HG03103 (cell line): ENCODE measurements around the gene TXNDC5.
A peak's percentile ranks its signal among the peaks of the same experiment; 100 is the strongest.
"Not testable (repeated sequence)": the region's sequence is repeated elsewhere in the genome, so short reads cannot be mapped to it uniquely, and the experiment has no call there.

ENCODE experiments used
- ATAC-seq: cut with Tn5 transposase; IDR thresholded peaks from one replicate; pipeline ENCODE4 v1.9.1; 2021; ENCODE audit warnings: low read depth; ENCODE audit not compliant: unreplicated experiment

Gene TXNDC5

GRCh38 chr6:7914991-7915789, 4.6 kb upstream of the TXNDC5 start:
- no peak for ATAC-seq

- no peak for ATAC-seq
Measured at GRCh38 chr6:7914311-7914710, 3.7 kb upstream of the TXNDC5 start.

- ATAC-seq = no peak
Measured at GRCh38 chr6:7912736-7913517, 2.3 kb upstream of the TXNDC5 start.

- no peak for ATAC-seq
Measured at GRCh38 chr6:7912024-7912423, 1.4 kb upstream of the TXNDC5 start.

GRCh38 chr6:7911345-7911725, 747 bp upstream of the TXNDC5 start:
- ATAC-seq = no peak

- ATAC-seq = peak; percentile 24
Measured at GRCh38 chr6:7910298-7910653, 312 bp downstream of the TXNDC5 start.

- peak; percentile 25 for ATAC-seq
Measured at GRCh38 chr6:7909323-7910276, 988 bp downstream of the TXNDC5 start.

DNA sequence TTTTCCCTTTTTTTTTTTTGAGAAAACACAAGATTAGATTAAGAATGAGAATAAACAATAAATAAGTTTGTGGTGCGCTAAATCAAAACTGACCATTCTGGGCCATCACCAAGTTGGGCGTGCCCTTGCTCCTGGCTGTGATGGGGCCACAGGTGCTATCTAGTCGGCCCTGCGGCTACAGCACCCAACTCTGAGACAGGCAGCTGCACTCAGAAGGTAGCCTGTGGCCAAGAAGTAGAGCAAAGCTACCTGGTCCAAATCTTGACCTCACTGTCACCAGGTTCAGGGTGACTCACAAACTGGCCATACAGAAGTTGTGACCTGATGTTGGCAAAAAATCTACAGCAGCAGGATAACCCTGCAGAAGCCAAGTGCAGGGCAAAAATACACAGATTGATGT, 3.4 kb downstream of the TXNDC5 start:
- ATAC-seq = no peak

DNA sequence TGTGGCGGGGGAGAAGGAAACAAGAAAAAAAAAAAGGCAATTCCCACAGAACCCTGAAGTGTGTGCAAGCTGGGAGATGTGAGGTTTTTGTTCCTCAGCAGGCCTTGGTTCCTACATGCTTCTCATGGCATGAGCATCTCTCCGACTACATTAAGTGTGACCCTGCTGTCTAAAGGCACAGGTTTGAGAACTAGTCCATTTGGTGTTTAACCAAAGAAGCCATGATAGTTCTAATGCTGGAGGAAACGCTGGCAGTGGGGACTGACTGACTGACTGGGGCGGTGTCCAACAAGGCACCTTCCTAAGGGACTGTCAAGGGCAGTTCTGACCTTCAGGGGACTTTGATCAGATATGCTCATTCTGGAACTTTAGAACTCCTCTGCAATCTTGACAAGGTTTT, 3.8 kb downstream of the TXNDC5 start:
- no peak for ATAC-seq

- no peak for ATAC-seq
Measured at GRCh38 chr6:7905416-7905815, 5.2 kb downstream of the TXNDC5 start.

DNA sequence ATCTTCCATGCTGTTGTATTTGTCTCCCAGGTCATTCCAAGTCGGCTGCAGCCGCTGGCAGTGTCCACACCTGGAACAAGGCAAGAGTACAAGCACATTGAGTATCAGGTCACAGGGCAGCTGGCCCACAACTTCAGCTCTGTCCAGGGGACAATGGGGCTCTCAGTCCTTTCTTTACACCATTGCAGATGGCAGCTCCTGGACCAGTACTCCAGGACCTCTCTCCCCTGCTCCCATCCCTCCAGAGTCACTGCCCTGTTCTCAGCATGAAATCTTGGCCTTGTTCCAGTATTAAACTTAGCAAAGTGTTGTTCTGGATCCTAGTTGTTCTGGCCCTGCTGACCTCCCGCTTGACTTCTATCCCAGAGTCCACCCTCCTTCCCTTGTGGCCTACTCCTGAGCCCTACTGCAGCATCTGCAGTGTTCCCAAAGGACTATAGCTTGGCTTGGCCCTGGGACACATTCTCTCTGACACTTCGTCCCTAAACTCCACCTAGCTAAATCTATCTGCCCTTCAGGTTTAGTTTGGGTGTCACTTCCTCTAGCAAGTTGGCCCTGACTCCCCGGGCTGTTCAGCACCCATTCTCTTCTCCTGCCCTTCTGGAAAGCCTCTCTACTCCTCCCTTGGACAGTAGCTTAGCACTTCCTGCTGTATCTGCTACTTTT, 5.8 kb downstream of the TXNDC5 start:
- ATAC-seq = no peak

DNA sequence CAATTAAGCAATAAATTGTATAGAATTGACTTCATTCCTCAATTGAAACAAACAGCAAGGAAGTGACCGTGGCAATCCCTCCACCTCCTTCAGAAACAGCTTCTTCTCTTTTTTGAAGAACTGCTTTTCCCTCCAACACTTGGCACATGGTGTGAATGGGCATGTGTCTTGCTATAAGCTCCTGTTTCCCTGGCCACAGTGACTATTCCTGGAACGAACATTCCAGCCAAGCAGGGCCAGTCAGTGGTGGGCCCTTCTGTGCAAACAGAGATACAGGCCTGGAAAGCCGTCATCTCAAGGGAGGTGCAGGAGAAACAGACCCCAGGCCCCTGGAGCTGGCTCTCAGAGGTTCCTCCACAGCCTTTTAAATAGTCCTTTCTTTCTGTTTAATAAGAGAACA, 6.9 kb downstream of the TXNDC5 start:
- ATAC-seq = no peak

- ATAC-seq = no peak
Measured at GRCh38 chr6:7902867-7903266, 7.7 kb downstream of the TXNDC5 start.

DNA sequence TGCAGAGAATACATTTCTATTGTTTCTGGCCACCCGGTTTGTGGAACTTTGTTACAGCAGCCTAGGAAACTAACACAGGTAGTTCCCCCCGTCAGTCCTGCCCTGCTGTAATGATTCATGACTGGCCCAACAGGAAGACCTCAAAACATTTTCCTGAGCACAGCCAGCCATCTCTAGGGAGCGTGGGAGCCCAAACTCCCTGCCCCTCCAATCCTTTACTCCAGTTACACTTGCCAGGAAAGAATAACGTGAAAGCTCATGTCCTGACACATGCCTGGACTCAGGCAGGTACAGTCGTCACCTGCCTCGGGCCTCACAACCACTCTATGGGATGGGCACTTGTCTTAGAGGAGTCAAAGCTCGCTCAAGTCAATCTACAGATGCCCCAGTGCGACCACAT, 8.4 kb downstream of the TXNDC5 start:
- ATAC-seq = no peak

GRCh38 chr6:7901780-7902179, 8.8 kb downstream of the TXNDC5 start:
- no peak for ATAC-seq

- ATAC-seq = no peak
Measured at GRCh38 chr6:7901056-7901455, 9.5 kb downstream of the TXNDC5 start.

DNA sequence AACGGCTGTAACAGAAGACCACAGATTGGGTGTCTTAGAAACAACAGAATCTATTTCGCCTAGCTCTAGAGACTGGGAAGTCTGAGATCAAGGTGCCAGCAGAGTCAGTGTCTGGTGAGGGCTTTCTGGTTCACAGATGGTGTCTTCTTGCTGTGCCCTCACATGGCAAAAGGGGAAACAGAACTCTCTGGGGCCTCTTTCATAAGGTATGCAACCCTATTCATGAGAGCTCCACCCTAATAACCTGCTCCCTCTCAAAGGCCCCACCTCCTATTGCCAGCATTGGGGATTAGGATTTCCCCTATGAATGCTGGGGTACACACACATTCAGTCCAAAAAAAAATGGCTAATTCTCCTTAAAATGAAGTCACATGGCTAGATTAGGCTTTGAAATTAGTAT, 10.0 kb downstream of the TXNDC5 start:
- ATAC-seq = no peak

DNA sequence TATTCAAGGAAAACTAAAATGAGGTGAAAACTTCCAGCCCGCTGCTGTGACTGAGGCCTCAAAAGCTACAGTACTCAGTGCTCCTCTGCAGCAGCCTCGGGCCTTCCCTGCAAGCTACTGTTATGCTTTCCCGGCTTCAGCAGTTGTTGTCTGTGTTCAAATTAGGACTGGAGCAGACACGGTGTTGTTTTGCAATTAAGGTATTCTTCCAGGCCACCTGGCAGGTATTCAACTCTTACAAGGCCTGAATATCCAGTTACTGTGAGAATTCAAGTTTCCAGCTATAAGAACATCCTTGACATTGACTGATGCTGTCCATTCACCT, 10.7 kb downstream of the TXNDC5 start:
- ATAC-seq = no peak

- ATAC-seq = peak; percentile 35
Measured at GRCh38 chr6:7899101-7899888, 11.3 kb downstream of the TXNDC5 start.

- ATAC-seq = not testable (repeated sequence)
Measured at GRCh38 chr6:7898193-7898586, 12.4 kb downstream of the TXNDC5 start.
